PC-3 (cell line): ENCODE data around the gene ZCCHC14. TPM values are rescaled to one million over a fixed set of nuclear protein-coding genes. Genes with fewer than 3 reads are reported as not detected.
"Not testable (repeated sequence)": the region's sequence is repeated elsewhere in the genome, so short reads cannot be mapped to it uniquely, and the experiment has no call there.

Source experiments
- ATAC-seq: fragments of 200-7000 bp; cut with Tn5 transposase; 2 replicates; pipeline ENCODE4 v1.9.1; 2020; ENCODE audit warnings: mild to moderate bottlenecking, moderate library complexity
- BruUV-seq: library from RNA; stranded (reverse); fragments of 400-500 nt; replicated peaks from 2 replicates; lab custom pipeline; 2021; lab: Mats Ljungman, UMichigan
- CTCF ChIA-PET: fragments of 300-600 bp; sonication (Branson Sonifier 250); formaldehyde crosslinking; loops from one replicate; lab custom pipeline; 2022; ENCODE audit warnings: antibody characterized with exemption; lab: Charles Lee
- POLR2A ChIA-PET: fragments of 300-600 bp; sonication (Branson Sonifier 250); formaldehyde crosslinking; loops from one replicate; lab custom pipeline; 2022; ENCODE audit warnings: antibody characterized with exemption; ENCODE audit not compliant: unreplicated experiment; lab: Charles Lee
- DNase-seq: peaks from one replicate; pipeline ENCODE4 v3.0.0-alpha.2; 2015
- H2AFZ ChIP-seq: fragments of 300-600 bp; sonication (generic); 2 replicates; pipeline ENCODE4 v1.6.0; 2016; ENCODE audit warnings: antibody characterized with exemption, low read length
- H3F3A ChIP-seq: fragments of 300-600 bp; sonication (generic); one replicate; pipeline ENCODE4 v1.6.0; 2017; ENCODE audit warnings: antibody characterized with exemption, low read length, control low read depth, mild to moderate bottlenecking; ENCODE audit not compliant: unreplicated experiment
- H3K27ac ChIP-seq: fragments of 300-600 bp; sonication (generic); 2 replicates; pipeline ENCODE4 v1.5.1; 2016; ENCODE audit warnings: mild to moderate bottlenecking, low read length
- H3K27me3 ChIP-seq: fragments of 300-600 bp; sonication (generic); 2 replicates; pipeline ENCODE4 v1.6.1; 2016; ENCODE audit warnings: low read length, mixed read lengths
- H3K36me3 ChIP-seq: fragments of 300-600 bp; sonication (generic); 2 replicates; pipeline ENCODE4 v1.6.1; 2016; ENCODE audit warnings: low read depth, mixed run types, low read length, mixed read lengths
- H3K4me1 ChIP-seq: fragments of 300-600 bp; sonication (generic); 2 replicates; pipeline ENCODE4 v1.5.1; 2016; ENCODE audit warnings: low read length; ENCODE audit not compliant: insufficient read depth
- H3K4me2 ChIP-seq: fragments of 300-600 bp; sonication (generic); 2 replicates; pipeline ENCODE4 v1.6.0; 2016; ENCODE audit warnings: low read length
- H3K4me3 ChIP-seq: fragments of 300-600 bp; sonication (generic); 2 replicates; pipeline ENCODE4 v1.5.1; 2016; ENCODE audit warnings: mild to moderate bottlenecking, low read length, mixed read lengths
- H3K79me2 ChIP-seq: fragments of 300-600 bp; sonication (generic); 2 replicates; pipeline ENCODE4 v1.6.1; 2017; ENCODE audit warnings: low read length, mixed read lengths
- H3K9ac ChIP-seq: fragments of 300-600 bp; sonication (generic); 2 replicates; pipeline ENCODE4 v1.6.0; 2016; ENCODE audit warnings: mild to moderate bottlenecking, low read length
- H3K9me2 ChIP-seq: fragments of 300-600 bp; sonication (generic); replicated peaks from 2 replicates; pipeline ENCODE4 v1.6.1; 2016; ENCODE audit warnings: mixed run types, low read length, mixed read lengths
- H3K9me3 ChIP-seq: fragments of 300-600 bp; sonication (generic); 2 replicates; pipeline ENCODE4 v1.6.1; 2016; ENCODE audit warnings: low read length, mixed read lengths
- H4K20me1 ChIP-seq: fragments of 300-600 bp; sonication (generic); 2 replicates; pipeline ENCODE4 v1.6.1; 2016; ENCODE audit warnings: low read length, mixed read lengths
- CTCF ChIP-seq: fragments of 300-600 bp; sonication (generic); conservative IDR thresholded peaks from 2 replicates; pipeline ENCODE4 v1.5.1; 2017; ENCODE audit warnings: antibody characterized with exemption, low read depth, mild to moderate bottlenecking, low read length
- EZH2 ChIP-seq: fragments of 300-600 bp; sonication (generic); IDR thresholded peaks from one replicate; pipeline ENCODE4 v1.6.1; 2017; ENCODE audit warnings: antibody characterized with exemption, mild to moderate bottlenecking, low read length; ENCODE audit not compliant: unreplicated experiment
- EZH2phosphoT487 ChIP-seq: fragments of 300-600 bp; sonication (generic); IDR thresholded peaks from 2 replicates; pipeline ENCODE4 v1.6.1; 2018; ENCODE audit warnings: mild to moderate bottlenecking, antibody characterized with exemption, low read length, borderline replicate concordance
- intact Hi-C: fragments of 100-400 bp; cut with micrococcal nuclease; formaldehyde crosslinking; loops from 2 replicates; pipeline ENCODE4 v1.9.0; 2023
- total RNA-seq: library from RNA; depleted of rRNA; stranded (reverse); fragments of >200 nt; gene quantifications from 2 replicates; pipeline ENCODE4 v1.2.3, GENCODE V29; 2014

The ZCCHC14 gene
- total RNA-seq, 1 experiment from 2014 or later = 5.3 TPM

GRCh38 chr16:87482266-87482665 lies 10.6 kb downstream of the ZCCHC14 start:
- Histone ChIP-seq H3K4me2 (no peak overlapping the region), H3K9ac (no peak overlapping the region), H3K4me3 (no peak overlapping the region), H3K9me3 (no peaks in the 10 kb centered on the region), H3K36me3 (no peaks in the 10 kb centered on the region), H4K20me1 (peaks cover 5% of the 10 kb centered on the region; the same call in 1 of the 2 replicates), H3K27me3 (no peaks in the 10 kb centered on the region), H2AFZ (no peak overlapping the region), H3K4me1 (peaks cover 18% of the 10 kb centered on the region), H3K9me2 (no peaks in the 10 kb centered on the region), H3F3A (no peaks in the 10 kb centered on the region), H3K79me2 (peaks cover 71% of the 10 kb centered on the region), H3K27ac (no peak overlapping the region)
- ChIA-PET POLR2A (no interaction called here), CTCF (no interaction called here)
- no peak for DNase-seq
- no peak for ATAC-seq
- intact Hi-C loops = no loop called here
- BruUV-seq = no TSS peak
- TF ChIP-seq EZH2 (no peak), CTCF (no peak), EZH2phosphoT487 (no peak)

GRCh38 chr16:87481711-87482110 lies 11.1 kb downstream of the ZCCHC14 start:
- H3K4me2 ChIP-seq, H3K27ac ChIP-seq, H3K27me3 ChIP-seq, H3K9me3 ChIP-seq, ATAC-seq, H3F3A ChIP-seq, DNase-seq, H2AFZ ChIP-seq, H3K9ac ChIP-seq, H4K20me1 ChIP-seq, H3K4me3 ChIP-seq, CTCF ChIA-PET, BruUV-seq, intact Hi-C loops, POLR2A ChIA-PET, H3K9me2 ChIP-seq, H3K36me3 ChIP-seq: not testable (repeated sequence)
- Histone ChIP-seq H3K79me2 (peaks cover 68% of the 10 kb centered on the region), H3K4me1 (peaks cover 18% of the 10 kb centered on the region)

- H3K9ac ChIP-seq, H3K36me3 ChIP-seq, H3K4me2 ChIP-seq, H3K27ac ChIP-seq, H2AFZ ChIP-seq, H3K9me3 ChIP-seq, H3F3A ChIP-seq, H3K4me3 ChIP-seq, DNase-seq, BruUV-seq, H3K4me1 ChIP-seq, H3K9me2 ChIP-seq, CTCF ChIA-PET, H3K27me3 ChIP-seq, H4K20me1 ChIP-seq, intact Hi-C loops, POLR2A ChIA-PET, ATAC-seq: not testable (repeated sequence)
- peaks cover 64% of the 10 kb centered on the region for H3K79me2 ChIP-seq
Observed at GRCh38 chr16:87477209-87477981, 15.4 kb downstream of the ZCCHC14 start.
